HG03039 (cell line): ENCODE data around the gene EPS8L3.
"Not testable (repeated sequence)": the region's sequence is repeated elsewhere in the genome, so short reads cannot be mapped to it uniquely, and the experiment has no call there.

ENCODE experiments used
- ATAC-seq: cut with Tn5 transposase; IDR thresholded peaks from one replicate; pipeline ENCODE4 v1.9.1; 2021; ENCODE audit warnings: mild to moderate bottlenecking, moderate library complexity; ENCODE audit not compliant: unreplicated experiment

The EPS8L3 gene

GRCh38 chr1:109763646-109764415, at the start of gene EPS8L3:
EPS8L3 (minus strand) TSS chr1:109763923; CDS start chr1:109761749, 2,174 bp downstream.
- ATAC-seq: no peak

- no peak for ATAC-seq
Measured at GRCh38 chr1:109812691-109813393, 49.1 kb upstream of the EPS8L3 start.

- no peak for ATAC-seq
Measured at GRCh38 chr1:109808703-109809102, 45.0 kb upstream of the EPS8L3 start.

- no peak for ATAC-seq
Measured at GRCh38 chr1:109807822-109808680, 44.3 kb upstream of the EPS8L3 start.

GRCh38 chr1:109807402-109807801, 43.7 kb upstream of the EPS8L3 start:
- ATAC-seq: no peak

- ATAC-seq: no peak
Measured at GRCh38 chr1:109806733-109807400, 43.1 kb upstream of the EPS8L3 start.

GRCh38 chr1:109805486-109806165, 41.9 kb upstream of the EPS8L3 start:
- no peak for ATAC-seq

GRCh38 chr1:109804660-109805059, 40.9 kb upstream of the EPS8L3 start:
- ATAC-seq: no peak

- no peak for ATAC-seq
Measured at GRCh38 chr1:109803901-109804331, 40.2 kb upstream of the EPS8L3 start.

GRCh38 chr1:109802901-109803561, 39.3 kb upstream of the EPS8L3 start:
- no peak for ATAC-seq

- no peak for ATAC-seq
Measured at GRCh38 chr1:109802136-109802900, 38.6 kb upstream of the EPS8L3 start.

GRCh38 chr1:109801791-109802135, 38.0 kb upstream of the EPS8L3 start:
- no peak for ATAC-seq

GRCh38 chr1:109800291-109800690, 36.6 kb upstream of the EPS8L3 start:
- ATAC-seq: no peak

- ATAC-seq: no peak
Measured at GRCh38 chr1:109799445-109799844, 35.7 kb upstream of the EPS8L3 start.

GRCh38 chr1:109797303-109797595, 33.5 kb upstream of the EPS8L3 start:
- ATAC-seq: not testable (repeated sequence)

- ATAC-seq: no peak
Measured at GRCh38 chr1:109796484-109797302, 33.0 kb upstream of the EPS8L3 start.

- ATAC-seq: no peak
Measured at GRCh38 chr1:109794319-109795132, 30.8 kb upstream of the EPS8L3 start.
